BE2C (cell line): ENCODE measurements around the gene LRRC42.

Source experiments
- DNase-seq: peaks from one replicate; pipeline ENCODE4 v3.0.0-alpha.2; 2020
- H3K27me3 ChIP-seq: fragments of 250-450 bp; sonication (Bioruptor Pico); 2 replicates; pipeline ENCODE4 v1.5.1; 2020; ENCODE audit warnings: mild to moderate bottlenecking
- H3K36me3 ChIP-seq: fragments of 250-450 bp; sonication (Bioruptor Pico); 2 replicates; pipeline ENCODE4 v1.5.1; 2020; ENCODE audit warnings: mild to moderate bottlenecking
- H3K4me1 ChIP-seq: fragments of 250-450 bp; sonication (Bioruptor Pico); 2 replicates; pipeline ENCODE4 v1.5.1; 2020
- H3K4me3 ChIP-seq: 2 replicates; pipeline ENCODE4 v1.5.1; 2011; ENCODE audit warnings: low read depth, low read length
- H3K9me3 ChIP-seq: fragments of 250-450 bp; sonication (Bioruptor Pico); 2 replicates; pipeline ENCODE4 v1.5.1; 2020
- CTCF ChIP-seq: IDR thresholded peaks from 2 replicates; pipeline ENCODE4 v1.5.1; 2012; ENCODE audit warnings: mild to moderate bottlenecking, low read depth, low read length

Gene LRRC42

GRCh38 chr1:54008876-54009275 lies 62.7 kb downstream of the LRRC42 start:
- Histone ChIP-seq H3K4me3 (no peak overlapping the region), H3K9me3 (no peaks in the 10 kb centered on the region), H3K27me3 (no peaks in the 10 kb centered on the region), H3K4me1 (no peaks in the 10 kb centered on the region), H3K36me3 (no peaks in the 10 kb centered on the region)
- no peak for DNase-seq
- no peak for TF ChIP-seq CTCF

- H3K9me3 ChIP-seq = no peaks in the 10 kb centered on the region
Measured at GRCh38 chr1:54009406-54009805, 63.3 kb downstream of the LRRC42 start.

GRCh38 chr1:54010415-54011117 lies 64.4 kb downstream of the LRRC42 start:
- no peak overlapping the region for H3K4me3 ChIP-seq
- H3K4me1 ChIP-seq = no peaks in the 10 kb centered on the region
- H3K27me3 ChIP-seq = no peaks in the 10 kb centered on the region
- no peak for DNase-seq
- no peak for TF ChIP-seq CTCF
- no peaks in the 10 kb centered on the region for H3K36me3 ChIP-seq
- no peaks in the 10 kb centered on the region for H3K9me3 ChIP-seq

More at GRCh38 chr1:54009406-54009805, 63.3 kb downstream of the LRRC42 start:
- TF ChIP-seq CTCF = no peak
- Histone ChIP-seq H3K36me3 (no peaks in the 10 kb centered on the region), H3K27me3 (no peaks in the 10 kb centered on the region), H3K4me3 (no peak overlapping the region), H3K4me1 (no peaks in the 10 kb centered on the region)
- DNase-seq = no peak

GRCh38 chr1:54011316-54012007 lies 65.3 kb downstream of the LRRC42 start:
- TF ChIP-seq CTCF = no peak
- Histone ChIP-seq H3K4me3 (no peak overlapping the region), H3K27me3 (no peaks in the 10 kb centered on the region)

GRCh38 chr1:54012008-54012325 lies 65.8 kb downstream of the LRRC42 start:
- Histone ChIP-seq H3K27me3 (no peaks in the 10 kb centered on the region), H3K36me3 (no peaks in the 10 kb centered on the region), H3K4me3 (no peak overlapping the region), H3K9me3 (no peaks in the 10 kb centered on the region), H3K4me1 (no peaks in the 10 kb centered on the region)
- no peak for TF ChIP-seq CTCF
- no peak for DNase-seq

More at GRCh38 chr1:54011316-54012007, 65.3 kb downstream of the LRRC42 start:
- Histone ChIP-seq H3K36me3 (no peaks in the 10 kb centered on the region), H3K4me1 (no peaks in the 10 kb centered on the region), H3K9me3 (no peaks in the 10 kb centered on the region)
- DNase-seq = no peak

GRCh38 chr1:54012863-54013262 lies 66.7 kb downstream of the LRRC42 start:
- H3K4me1 ChIP-seq = no peaks in the 10 kb centered on the region
- no peak for TF ChIP-seq CTCF
- no peaks in the 10 kb centered on the region for H3K27me3 ChIP-seq
- H3K36me3 ChIP-seq = no peaks in the 10 kb centered on the region
- no peaks in the 10 kb centered on the region for H3K9me3 ChIP-seq
- no peak overlapping the region for H3K4me3 ChIP-seq
- DNase-seq = no peak
